Non-pigmented ciliary epithelial cell (primary cell): Measurements from ENCODE around the gene B4GALNT1.
"Not testable (repeated sequence)": the region's sequence is repeated elsewhere in the genome, so short reads cannot be mapped to it uniquely, and the experiment has no call there.

Source experiments
- DNase-seq: peaks from one replicate; pipeline ENCODE4 v3.0.0-alpha.2; 2010; ENCODE audit warnings: low read depth

The B4GALNT1 gene

DNA sequence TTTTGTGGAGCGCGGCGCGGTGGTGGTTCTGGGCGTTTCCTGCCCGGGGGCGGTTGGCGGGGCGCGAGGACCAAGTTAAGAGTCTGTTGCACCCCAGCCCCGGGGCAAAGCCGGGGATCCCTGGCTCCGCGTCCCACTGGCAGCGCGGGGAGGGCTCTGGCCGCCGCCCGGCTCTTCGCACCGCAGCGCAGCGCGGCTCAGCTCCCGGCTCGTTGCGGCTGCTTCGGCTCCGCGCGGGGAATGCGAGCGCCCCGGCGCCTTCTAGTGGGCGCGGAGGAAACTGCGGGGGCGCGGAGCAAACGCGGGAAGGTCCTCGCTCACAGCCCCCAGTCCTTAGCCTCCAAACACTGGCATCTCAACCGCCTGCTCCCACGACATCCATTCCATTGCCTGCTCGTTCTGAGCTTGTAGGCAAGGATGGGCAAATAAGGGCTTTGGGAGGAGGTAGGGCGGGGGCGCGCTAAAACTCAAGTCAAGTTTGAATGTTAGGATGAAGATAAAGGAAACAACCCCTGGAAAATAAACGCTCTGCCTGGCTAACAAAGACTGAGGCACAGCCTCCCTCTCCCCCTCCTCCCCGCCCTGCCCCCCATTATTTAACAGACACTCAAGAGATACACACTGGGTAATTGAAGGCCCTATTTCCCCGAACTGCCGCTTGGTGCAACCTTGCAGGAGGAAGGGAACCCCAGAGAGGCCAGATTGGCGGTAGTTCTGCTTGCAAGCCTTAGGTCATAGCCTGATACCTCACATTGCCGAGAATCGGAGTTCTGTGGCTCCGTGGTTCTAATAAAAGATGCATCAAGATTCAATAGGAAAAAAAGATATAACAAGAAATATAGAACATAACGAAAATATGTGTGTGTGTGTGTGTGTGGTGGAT is at the start of gene B4GALNT1:
TSS of gene B4GALNT1 (minus strand) at position 244 of the 883 bp plus-strand sequence. CDS start 1,069 bp downstream, outside the sequence.
- DNase-seq = no peak

DNA sequence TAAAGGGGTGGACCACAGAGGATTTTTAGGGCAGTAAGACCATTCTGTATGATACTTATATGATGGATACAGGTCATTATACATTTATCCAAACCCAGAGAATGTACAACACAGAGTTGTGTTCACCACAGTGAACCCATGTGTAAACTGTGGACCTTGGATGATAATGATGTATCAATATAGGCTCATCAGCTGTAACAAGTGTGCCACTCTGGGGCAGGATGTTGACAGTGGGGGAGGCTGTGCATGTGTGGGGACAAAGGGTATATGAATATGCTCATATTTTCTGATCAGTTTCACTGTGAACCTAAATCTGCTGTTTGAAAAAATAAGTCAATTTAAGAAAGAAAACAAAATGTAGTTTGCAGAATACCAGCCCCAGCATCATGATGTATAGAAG is 46.7 kb upstream of the B4GALNT1 start:
- no peak for DNase-seq

DNA sequence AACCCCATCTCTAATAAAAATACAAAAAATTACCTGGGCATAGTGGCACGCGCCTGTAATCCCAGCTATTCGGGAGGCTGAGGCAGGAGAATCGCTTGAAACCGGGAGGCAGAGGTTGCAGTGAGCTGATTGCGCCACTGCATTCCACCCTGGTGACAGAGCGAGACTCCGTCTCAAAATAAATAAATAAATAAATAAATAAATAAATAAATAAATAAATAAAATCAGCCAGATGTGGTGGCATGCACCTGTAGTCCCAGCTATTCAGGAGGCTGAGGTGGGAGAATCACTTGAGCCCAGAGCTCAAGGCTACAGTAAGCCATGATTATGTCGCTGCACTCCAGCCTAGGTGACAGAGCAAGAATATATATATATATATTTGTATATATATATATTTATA is 44.9 kb upstream of the B4GALNT1 start:
- DNase-seq = not testable (repeated sequence)

DNA sequence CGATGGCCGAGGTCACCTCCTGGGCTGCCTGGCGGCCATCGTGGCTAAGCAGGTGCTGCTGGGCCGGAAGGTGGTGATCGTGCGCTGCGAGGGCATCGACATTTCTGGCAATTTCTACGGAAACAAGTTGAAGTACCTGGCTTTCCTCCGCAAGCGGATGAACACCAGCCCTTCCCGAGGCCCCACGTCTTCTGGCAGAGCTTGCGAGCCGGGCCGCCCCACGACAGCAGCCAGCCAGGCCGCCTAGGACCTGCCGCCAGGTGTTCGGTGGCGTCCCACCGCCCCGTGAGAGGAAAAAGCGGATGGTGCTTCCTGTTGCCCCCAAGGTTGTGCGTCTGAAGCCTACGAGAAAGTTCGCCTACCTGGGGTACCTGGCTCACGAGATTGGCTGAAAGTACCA is 41.7 kb upstream of the B4GALNT1 start:
- no peak for DNase-seq

DNA sequence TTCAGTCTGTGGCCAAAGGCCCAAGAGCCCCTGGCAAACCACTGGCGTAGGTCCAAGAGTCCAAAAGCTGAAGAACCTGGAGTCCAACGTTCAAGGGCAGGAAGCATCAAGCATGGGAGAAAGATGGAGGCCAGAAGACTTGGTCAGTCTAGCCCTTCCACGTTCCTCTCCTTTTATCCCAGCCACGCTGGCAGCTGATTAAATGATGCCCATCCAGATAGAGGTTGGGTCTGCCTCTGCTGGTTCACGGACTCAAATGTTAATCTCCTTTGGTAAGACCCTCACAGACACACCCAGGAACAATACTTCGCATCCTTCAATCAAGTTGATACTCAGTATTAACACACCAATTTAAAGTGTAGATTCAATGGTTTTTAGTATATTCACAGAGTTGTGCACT is 39.8 kb upstream of the B4GALNT1 start:
- no peak for DNase-seq

DNA sequence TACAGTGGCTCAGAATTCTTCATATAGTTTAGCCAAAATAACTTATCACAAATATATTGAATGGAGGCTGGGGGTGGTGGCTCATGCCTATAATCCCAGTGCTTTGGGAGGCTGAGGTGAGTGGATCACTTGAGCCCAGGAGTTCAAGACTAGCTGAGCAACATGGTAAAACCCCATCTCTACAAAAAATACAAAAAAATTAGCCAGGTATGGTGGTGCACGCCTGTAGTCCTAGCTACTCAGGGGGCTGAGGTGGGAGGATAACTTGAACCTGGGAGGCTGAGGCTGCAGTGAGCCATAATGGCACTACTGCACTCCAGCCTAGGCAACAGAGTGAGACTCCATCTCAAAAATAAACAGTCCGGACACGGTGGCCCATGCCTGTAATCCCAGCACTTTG is 38.8 kb upstream of the B4GALNT1 start:
- not testable (repeated sequence) for DNase-seq

DNA sequence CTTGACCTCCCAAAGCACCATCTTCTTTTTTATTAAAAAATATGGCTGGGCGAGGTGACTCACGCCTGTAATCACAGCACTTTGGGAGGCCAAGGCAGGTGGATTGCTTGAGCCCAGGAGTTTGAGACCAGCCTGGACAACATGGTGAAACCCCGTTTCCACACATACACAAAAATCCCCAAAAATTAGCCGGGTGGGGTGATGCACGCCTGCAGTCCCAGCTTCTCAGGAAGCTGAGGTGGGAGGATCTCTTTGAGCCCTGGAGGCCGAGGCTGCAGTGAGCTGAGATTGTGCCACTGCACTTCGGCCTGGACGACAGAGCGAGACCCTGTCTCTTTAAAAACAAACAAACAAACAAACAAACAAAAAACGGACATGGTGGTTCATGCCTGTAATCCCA is 36.7 kb upstream of the B4GALNT1 start:
- not testable (repeated sequence) for DNase-seq

DNA sequence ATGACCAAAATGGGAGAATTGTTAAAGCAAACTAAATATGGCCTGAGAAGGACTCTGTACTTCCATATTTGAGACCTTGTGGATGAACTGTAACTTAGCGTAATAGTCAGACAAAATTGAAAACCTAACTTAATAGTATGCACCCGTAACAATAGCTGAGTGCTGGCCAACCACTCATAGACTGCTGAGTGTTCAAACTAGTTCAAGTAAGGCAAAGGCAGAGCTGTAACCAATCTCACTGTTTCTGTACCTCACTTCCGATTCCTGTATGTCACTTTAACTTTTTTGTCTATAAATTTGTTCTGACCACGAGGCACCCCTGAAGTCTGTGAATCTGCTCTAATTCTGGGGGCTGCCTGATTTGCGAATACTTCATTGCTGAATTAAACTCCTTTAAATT is 33.9 kb upstream of the B4GALNT1 start:
- no peak for DNase-seq

DNA sequence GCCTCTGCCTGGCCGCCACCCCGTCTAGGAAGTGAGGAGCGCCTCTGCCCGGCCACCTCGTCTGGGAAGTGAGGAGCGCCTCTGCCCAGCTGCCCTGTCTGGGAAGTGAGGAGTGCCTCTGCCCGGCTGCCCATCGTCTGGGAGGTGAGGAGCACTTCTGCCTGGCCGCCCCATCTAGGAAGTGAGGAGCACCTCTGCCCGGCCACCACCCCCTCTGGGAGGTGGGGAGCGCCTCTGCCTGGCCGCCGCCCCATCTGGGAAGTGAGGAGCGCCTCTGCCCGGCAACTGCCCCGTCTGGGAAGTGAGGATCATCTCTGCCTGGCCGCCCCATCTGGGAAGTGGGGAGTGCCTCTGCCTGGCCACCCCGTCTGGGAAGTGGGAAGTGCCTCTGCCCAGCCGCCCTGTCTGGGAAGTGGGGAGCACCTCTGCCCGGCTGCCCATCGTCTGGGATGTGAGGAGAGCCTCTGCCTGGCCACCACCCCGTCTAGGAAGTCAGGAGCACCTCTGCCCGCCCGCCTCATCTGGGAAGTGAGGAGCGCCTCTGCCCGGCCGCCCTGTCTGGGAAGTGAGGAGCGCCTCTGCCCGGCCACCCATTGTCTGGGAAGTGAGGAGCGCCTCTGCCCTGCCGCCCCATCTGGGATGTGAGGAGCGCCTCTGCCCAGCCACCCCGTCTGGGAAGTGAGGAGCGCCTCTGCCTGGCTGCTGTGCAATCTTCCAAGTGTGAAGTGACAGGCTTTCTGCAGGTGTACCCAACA is 32.2 kb upstream of the B4GALNT1 start:
- DNase-seq = not testable (repeated sequence)

DNA sequence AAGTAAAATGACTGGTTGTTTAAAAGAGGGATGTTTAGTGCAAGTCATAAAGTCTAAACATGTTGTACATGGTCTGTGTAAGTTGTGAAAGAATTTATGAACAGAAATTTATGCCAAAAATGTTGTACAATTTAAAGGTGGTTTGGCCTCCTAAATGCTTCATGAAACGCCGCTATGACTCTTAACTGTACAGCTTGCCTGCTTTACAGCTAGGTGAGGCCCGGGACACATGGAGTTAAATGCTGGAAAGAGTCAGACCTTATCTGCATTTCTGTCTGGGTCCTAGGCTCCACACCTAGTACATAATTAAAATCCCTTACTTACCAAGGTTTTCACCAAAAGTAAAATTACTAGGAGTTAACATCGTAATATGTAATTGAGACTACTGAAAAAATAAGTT is 28.4 kb upstream of the B4GALNT1 start:
- no peak for DNase-seq

DNA sequence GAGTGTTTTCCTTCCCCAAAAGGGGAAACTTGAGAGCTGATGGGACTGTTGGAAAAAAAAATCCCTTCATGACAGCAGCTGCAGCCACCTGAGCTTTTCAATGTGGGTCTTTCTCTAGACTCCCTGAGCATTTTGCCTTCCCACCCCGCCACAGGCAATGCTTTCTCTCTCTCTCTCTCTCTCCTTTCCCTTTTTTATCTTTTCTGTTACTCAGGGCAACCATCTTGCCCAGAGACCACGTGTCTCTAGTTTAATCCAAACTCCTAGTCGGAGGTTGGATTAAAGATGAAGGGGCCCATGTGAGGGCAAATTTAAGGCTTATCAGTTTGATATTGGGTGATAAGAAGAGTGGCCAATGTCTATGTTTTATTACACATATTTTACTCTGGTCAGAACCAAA is 25.9 kb upstream of the B4GALNT1 start:
- no peak for DNase-seq

DNA sequence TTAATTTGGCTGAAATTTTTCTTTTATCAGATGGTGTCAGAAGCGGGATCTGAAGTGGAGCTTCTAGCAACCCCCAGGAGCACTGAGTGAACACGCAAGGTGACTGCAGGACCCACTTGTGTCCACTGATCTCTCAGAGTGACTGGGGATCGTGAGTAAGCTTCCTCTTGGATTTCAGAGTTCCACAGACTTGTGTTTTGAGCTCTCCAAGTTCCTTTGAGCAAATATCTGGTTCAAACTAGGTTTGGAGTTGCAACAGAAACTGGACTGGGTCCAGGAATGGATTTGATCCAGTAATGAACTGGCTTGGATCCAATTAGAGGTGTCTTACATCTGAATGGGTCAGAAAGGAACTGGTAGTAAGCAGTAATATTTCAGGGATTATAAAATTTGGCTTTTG is 24.7 kb upstream of the B4GALNT1 start:
- no peak for DNase-seq

DNA sequence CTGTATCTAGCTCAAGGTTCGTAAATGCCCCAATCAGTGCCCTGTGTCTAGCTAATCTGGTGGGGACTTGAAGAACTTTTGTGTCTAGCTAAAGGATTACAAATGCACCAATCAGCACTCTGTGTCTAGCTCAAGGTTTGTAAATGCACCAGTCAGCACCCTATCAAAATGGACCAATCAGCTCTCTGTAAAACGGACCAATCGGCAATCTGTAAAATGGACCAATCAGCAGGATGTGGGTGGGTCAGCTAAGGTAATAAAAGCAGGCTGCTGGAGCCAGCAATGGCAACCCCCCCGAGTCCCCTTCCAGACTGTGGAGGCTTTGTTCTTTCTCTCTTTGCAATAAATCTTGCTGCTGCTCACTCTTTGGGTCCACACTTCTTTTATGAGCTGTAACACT is 23.4 kb upstream of the B4GALNT1 start:
- not testable (repeated sequence) for DNase-seq

DNA sequence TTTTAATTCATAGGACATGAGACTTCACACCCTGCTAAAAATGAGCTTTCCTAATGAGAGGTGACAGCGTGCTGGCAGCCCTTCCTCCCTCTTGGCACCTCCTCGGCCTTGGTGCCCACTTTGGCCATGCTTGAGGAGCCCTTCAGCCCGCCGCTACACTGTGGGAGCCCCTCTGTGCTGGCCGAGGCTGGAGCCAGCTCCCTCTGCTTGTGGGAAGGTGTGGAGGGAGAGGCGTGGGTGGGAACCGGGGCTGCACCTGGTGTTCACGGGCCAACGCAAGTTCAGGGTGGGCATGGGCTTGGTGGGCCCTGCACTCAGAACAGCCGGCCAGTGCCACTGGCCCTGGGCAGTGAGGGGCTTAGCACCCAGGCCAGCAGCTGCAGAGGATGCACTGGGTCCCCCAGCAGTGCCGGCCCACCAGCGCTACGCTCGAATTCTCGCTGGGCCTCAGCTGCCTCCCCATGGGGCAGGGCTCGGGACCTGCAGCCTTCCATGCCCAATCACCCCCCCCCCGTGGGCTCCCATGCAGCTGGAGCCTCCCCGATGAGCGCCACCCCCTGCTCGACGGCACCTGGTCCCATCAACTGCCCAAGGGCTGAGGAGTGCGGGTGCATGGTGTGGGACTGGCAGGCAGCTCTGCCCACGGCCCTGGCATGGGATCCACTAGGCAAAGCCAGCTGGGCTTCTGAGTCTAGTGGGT is 22.7 kb upstream of the B4GALNT1 start:
- no peak for DNase-seq

DNA sequence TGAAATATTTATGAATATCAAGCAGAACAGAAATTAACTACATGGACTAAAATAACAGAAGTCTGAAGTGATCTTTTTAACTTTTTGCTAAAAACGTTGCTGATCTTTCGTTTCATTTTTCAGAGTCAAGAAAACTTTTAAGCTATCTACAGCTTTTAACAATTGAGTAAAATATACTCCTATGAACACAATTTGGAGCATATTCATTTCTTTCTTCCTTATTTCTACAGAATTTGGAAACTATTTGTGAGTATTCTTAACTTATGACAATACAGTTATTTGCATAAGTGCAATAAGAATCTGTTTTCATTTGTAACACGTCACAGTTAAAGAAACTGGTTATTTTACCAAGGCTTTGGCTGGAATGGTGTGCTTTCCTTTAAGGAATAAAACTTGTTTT is 21.0 kb upstream of the B4GALNT1 start:
- no peak for DNase-seq

DNA sequence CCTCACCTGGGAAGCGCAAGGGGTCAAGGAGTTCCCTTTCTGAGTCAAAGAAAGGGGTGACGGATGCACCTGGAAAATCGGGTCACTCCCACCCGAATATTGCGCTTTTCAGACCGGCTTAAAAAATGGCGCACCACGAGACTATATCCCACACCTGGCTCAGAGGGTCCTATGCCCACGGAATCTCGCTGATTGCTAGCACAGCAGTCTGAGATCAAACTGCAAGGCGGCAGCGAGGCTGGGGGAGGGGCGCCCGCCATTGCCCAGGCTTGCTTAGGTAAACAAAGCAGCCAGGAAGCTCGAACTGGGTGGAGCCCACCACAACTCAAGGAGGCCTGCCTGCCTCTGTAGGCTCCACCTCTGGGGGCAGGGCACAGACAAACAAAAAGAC is 13.7 kb upstream of the B4GALNT1 start:
- not testable (repeated sequence) for DNase-seq

DNA sequence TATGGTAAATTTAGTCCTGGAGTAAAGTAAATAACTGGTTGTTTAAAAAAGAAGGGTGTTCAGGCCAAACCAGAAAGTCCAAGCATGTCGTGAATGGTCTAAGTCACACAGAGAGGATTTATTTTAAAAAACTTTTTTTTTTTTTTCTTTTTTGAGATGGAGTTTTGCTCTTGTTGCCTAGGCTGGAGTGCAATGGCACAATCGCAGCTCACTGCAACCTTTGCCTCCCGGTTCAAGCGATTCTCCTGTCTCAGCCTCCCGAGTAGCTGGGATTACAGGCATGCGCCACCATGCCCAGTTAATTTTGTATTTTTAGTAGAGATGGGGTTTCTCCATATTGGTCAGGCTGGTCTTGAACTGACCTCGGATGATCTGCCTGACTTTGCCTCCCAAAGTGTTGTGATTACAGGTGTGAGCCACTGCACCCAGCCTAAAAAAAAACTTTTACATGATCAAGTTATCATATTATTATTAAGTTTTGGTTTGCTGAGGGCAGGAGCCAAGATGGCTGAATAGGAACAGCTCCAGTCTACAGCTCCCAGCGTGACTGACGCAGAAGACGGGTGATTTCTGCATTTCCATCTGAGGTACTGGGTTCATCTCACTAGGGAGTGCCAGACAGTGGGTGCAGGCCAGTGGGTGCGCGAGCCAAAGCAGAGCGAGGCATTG is 13.1 kb upstream of the B4GALNT1 start:
- not testable (repeated sequence) for DNase-seq

DNA sequence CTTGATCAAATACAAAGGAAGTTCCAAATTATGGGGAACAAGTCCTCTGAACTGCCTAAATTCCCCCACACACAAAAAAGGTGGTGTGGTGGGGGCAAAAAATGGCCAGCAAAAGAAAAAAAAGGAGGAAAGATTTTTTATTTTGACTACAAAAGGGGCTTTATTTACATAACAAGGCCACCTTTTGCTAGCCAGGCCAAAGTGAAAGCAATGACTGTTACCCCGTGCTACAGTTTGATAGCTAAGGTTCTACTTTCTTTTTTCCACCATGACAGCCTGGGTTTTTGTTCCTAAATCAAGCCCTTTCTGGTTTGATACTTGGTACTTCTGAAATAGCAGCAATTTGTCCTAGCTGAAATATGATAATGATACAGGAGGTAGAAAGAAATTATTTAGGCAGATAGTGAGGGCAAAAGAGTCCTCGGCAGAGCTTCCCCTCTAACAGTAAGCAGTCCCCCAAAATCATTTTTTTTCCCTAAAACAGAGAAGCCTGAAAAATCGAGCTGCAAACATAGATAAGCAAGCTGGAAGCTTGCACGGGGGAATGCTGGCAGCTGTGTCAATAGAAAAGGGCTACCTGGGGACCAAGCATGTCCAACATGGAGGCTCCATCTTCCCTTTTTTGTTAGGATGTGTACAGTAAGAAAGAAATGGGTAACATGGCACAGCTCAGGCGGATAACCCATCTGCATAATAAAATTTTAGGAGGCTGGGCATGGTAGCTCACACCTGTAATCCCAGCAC is 8.9 kb upstream of the B4GALNT1 start:
- DNase-seq = no peak

DNA sequence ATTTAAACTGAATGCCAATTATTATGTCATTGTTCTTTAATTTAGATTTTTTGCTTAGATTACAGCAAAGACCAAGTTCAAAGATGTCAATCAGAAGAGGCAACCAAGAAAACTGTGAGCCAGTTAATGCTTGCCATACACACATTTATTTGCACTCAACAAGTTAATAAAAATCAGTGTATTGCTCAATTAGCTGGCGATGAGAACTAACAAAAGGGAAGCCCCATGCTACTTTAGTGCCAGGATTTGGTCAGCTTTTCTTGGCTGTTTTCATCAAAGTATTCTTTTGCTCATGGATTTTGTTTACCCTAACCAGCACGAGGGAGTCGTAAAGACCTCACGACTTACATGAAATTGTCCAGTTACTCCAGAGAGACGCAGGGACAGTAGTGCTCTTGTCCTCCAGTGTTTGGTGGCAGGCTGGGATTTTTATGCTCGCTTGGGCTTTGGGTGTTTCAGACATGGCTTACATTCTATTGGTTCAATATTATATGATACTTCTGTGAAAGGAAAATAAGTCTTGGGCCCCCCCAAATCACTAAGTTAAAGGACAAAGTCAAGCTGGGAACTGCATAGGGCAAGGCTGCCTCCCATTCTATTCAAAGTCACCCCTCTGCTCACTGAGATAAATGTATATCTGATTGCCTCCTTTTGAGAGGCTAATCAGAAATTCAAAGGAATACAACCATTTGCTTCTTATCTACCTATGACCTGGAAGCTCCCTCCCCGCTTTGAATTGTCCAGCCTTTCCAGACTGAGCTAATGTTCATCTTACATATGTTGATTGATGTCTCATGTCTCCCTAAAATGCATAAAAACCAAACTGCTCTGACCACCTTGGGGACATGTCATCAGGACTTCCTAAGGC is 7.4 kb upstream of the B4GALNT1 start:
- DNase-seq = no peak

DNA sequence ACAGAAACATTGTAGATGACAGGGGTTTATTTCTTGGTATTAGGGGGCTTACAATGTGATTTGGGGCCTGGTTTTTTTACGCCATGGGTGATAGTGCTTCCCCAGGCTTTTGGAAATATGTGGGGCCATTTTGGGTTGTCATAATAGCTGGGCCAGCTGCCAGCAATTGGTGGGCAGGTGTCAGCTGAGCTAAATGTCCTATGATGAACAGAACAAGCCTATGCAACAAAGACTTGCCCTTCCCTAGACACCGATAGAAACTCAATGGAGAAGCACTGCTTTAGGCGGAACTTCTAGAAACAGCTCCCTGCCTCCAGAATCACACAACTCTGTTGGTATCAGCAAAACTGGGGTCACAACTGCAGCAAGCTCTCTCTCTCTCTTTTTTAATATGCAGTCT is 5.1 kb upstream of the B4GALNT1 start:
- DNase-seq = no peak
